Panc1 (cell line): ENCODE data around the gene KRT1. TPM values are rescaled to one million over a fixed set of nuclear protein-coding genes. Genes with fewer than 3 reads are reported as not detected.

ENCODE experiments used
- ATAC-seq: fragments of 200-7000 bp; cut with Tn5 transposase; 2 replicates; pipeline ENCODE4 v1.9.1; 2020; ENCODE audit warnings: mild to moderate bottlenecking, moderate library complexity
- BruUV-seq: library from RNA; stranded (reverse); fragments of 400-500 nt; replicated peaks from 2 replicates; lab custom pipeline; 2021; lab: Mats Ljungman, UMichigan
- CTCF ChIA-PET: fragments of 300-600 bp; sonication (Branson Sonifier 250); formaldehyde crosslinking; loops from one replicate; lab custom pipeline; 2022; ENCODE audit warnings: antibody characterized with exemption; lab: Charles Lee
- POLR2A ChIA-PET: fragments of 300-600 bp; sonication (Branson Sonifier 250); formaldehyde crosslinking; loops from one replicate; lab custom pipeline; 2022; ENCODE audit warnings: antibody characterized with exemption; lab: Charles Lee
- DNase-seq: peaks from one replicate; pipeline ENCODE4 v3.0.0-alpha.2; 2010; ENCODE audit warnings: low read depth, low spot score
- H3K27ac ChIP-seq: 2 replicates; pipeline ENCODE4 v1.5.1; 2011; ENCODE audit warnings: mild to moderate bottlenecking, low read length, inconsistent platforms
- H3K27me3 ChIP-seq: fragments of 200-500 bp; sonication (Bioruptor generic); 2 replicates; pipeline ENCODE4 v1.6.0; 2014; ENCODE audit warnings: low read length, inconsistent platforms; ENCODE audit not compliant: control insufficient read depth, insufficient read depth
- H3K36me3 ChIP-seq: fragments of 200-500 bp; sonication (Bioruptor generic); 2 replicates; pipeline ENCODE4 v1.5.1; 2014; ENCODE audit warnings: inconsistent platforms, mild to moderate bottlenecking, low read length, moderate library complexity; ENCODE audit not compliant: control insufficient read depth, insufficient read depth
- H3K4me1 ChIP-seq: 2 replicates; pipeline ENCODE4 v1.5.1; 2011; ENCODE audit warnings: inconsistent platforms, mild to moderate bottlenecking, low read length, moderate library complexity; ENCODE audit not compliant: control insufficient read depth, insufficient read depth
- H3K4me3 ChIP-seq, 2 experiments: 2 replicates each; pipeline ENCODE4 v1.5.1; 2011 to 2012; ENCODE audit warnings: low read depth in 2 of 2, low read length in 2 of 2, mild to moderate bottlenecking in 2 of 2, inconsistent platforms in 1 of 2, moderate library complexity in 1 of 2
- H3K9me3 ChIP-seq: fragments of 200-500 bp; sonication (Bioruptor generic); 2 replicates; pipeline ENCODE4 v1.5.1; 2014; ENCODE audit warnings: low read depth, mild to moderate bottlenecking, inconsistent platforms, low read length, moderate library complexity; ENCODE audit not compliant: control insufficient read depth, insufficient read depth
- CTCF ChIP-seq: fragments of 450-650 bp; IDR thresholded peaks from 2 replicates; pipeline ENCODE4 v1.5.1; 2017; ENCODE audit warnings: mild to moderate bottlenecking
- POLR2AphosphoS5 ChIP-seq: IDR thresholded peaks from 2 replicates; pipeline ENCODE4 v1.6.1; 2012; ENCODE audit warnings: mild to moderate bottlenecking, low read depth, low read length, moderate library complexity
- REST ChIP-seq, 2 experiments: IDR thresholded peaks; 2 replicates each; pipeline ENCODE4 v1.6.1; 2011 to 2012; ENCODE audit warnings: low read depth in 2 of 2, control low read depth in 1 of 2, low read length in 1 of 2, mild to moderate bottlenecking in 1 of 2, moderate library complexity in 1 of 2; ENCODE audit not compliant: insufficient read depth in 1 of 2
- SIN3A ChIP-seq: IDR thresholded peaks from 2 replicates; pipeline ENCODE4 v1.6.1; 2012; ENCODE audit warnings: low read depth, mild to moderate bottlenecking, low read length, moderate library complexity, borderline replicate concordance; ENCODE audit not compliant: insufficient read depth
- TCF7L2 ChIP-seq: IDR thresholded peaks from 2 replicates; pipeline ENCODE4 v1.6.1; 2011; ENCODE audit warnings: mild to moderate bottlenecking, low read depth, low read length, inconsistent platforms
- in situ Hi-C: cut with HindIII; loops from 2 replicates; pipeline ENCODE4 v1.10.0; 2016; ENCODE audit warnings: low sequenced_read_pairs, low pct_unique_long_range_greater_than_20kb
- intact Hi-C: fragments of 100-400 bp; cut with micrococcal nuclease; formaldehyde crosslinking; loops from one replicate; pipeline ENCODE4 v1.10.0; 2022; ENCODE audit not compliant: unreplicated experiment
- total RNA-seq: library from RNA; stranded (reverse); gene quantifications from one replicate; pipeline ENCODE4 v1.2.1, GENCODE V29; 2021; ENCODE audit not compliant: unreplicated experiment

The KRT1 gene
- total RNA-seq, 1 experiment from 2014 or later: not detected

GRCh38 chr12:52658196-52658595, 22.0 kb downstream of the KRT1 start:
- H3K27ac ChIP-seq: no peak overlapping the region
- TF ChIP-seq TCF7L2 (no peak), CTCF (no peak), REST (IDR thresholded peaks at IDR 0.05; ENCODE audit: insufficient read depth in 1 of 2, low read depth in 2 of 2, low read length in 1 of 2) (no peak), SIN3A (no peak), POLR2AphosphoS5 (no peak)
- intact Hi-C loops: no loop called here
- no peaks in the 10 kb centered on the region for H3K36me3 ChIP-seq
- no peaks in the 10 kb centered on the region for H3K4me1 ChIP-seq
- no peak overlapping the region for H3K4me3 ChIP-seq
- DNase-seq: no peak
- in situ Hi-C loops: no loop called here
- ATAC-seq: no peak
- ChIA-PET POLR2A (no interaction called here), CTCF (no interaction called here)
- BruUV-seq: no TSS peak
- H3K27me3 ChIP-seq: peaks cover 15% of the 10 kb centered on the region
- H3K9me3 ChIP-seq: no peaks in the 10 kb centered on the region

GRCh38 chr12:52657250-52657902, 22.8 kb downstream of the KRT1 start:
- TF ChIP-seq CTCF (no peak), REST (IDR thresholded peaks at IDR 0.05; ENCODE audit: insufficient read depth in 1 of 2, low read depth in 2 of 2, low read length in 1 of 2) (no peak), SIN3A (no peak), POLR2AphosphoS5 (no peak), TCF7L2 (no peak)
- ATAC-seq (no peak), DNase-seq (no peak)
- in situ Hi-C loops (no loop called here), intact Hi-C loops (no loop called here)
- Histone ChIP-seq H3K27ac (no peak overlapping the region), H3K4me3 (no peak overlapping the region), H3K27me3 (peaks cover 17% of the 10 kb centered on the region), H3K36me3 (no peaks in the 10 kb centered on the region), H3K4me1 (no peaks in the 10 kb centered on the region), H3K9me3 (no peaks in the 10 kb centered on the region)
- ChIA-PET POLR2A (no interaction called here), CTCF (no interaction called here)
- BruUV-seq: no TSS peak
